Fibroblast of skin of right quadriceps (primary cell): Measurements from ENCODE around the gene NOXA1.

Experiments used
- DNase-seq: peaks from one replicate; pipeline ENCODE4 v3.0.0-alpha.2; 2013

The NOXA1 gene

DNA sequence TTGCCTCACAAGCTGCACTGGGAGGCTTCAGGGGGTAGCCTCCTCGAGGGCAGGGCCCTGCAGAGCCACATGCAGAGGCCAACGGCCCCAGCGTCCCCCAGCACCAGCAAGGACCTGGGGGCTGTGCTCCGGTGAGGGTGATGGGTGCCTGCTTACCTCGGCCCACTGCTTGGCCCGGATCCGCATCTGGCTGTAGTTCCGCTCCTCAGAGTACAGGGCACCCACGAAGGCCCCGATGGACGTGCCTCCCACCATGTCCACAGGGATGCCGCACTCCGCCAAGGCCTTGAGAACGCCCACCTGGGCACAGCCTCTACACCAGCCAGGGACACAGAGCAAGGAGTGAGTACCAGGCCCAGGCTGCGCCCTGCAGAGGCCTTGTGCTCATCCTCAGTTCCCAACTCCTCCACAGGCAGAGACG, 44.0 kb downstream of the NOXA1 start:
- DNase-seq = no peak

GRCh38 chr9:137467896-137468295, 44.7 kb downstream of the NOXA1 start:
- no peak for DNase-seq

- DNase-seq = no peak
These were observed 47.6 kb downstream of the NOXA1 start for GRCh38 chr9:137470785-137471184.

DNA sequence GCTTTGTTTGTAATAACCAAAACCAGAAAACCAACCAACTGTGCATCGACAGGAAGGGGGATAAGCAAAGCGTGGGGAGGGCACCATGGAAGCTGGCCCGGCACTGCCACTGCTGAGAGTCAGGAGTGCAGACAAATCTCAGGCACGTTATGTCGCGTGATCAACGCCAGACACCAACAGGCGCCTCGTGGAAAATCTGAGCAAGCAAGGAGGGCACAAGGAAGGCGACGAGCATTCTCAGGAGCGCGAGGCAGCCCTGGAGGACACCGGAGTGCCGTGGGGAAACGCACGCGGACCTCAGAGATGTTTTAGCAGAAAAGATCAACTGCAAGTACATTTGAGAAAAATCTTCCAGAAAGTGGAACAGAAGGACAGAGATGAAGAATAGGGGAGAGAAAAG, 51.1 kb downstream of the NOXA1 start:
- DNase-seq = no peak

DNA sequence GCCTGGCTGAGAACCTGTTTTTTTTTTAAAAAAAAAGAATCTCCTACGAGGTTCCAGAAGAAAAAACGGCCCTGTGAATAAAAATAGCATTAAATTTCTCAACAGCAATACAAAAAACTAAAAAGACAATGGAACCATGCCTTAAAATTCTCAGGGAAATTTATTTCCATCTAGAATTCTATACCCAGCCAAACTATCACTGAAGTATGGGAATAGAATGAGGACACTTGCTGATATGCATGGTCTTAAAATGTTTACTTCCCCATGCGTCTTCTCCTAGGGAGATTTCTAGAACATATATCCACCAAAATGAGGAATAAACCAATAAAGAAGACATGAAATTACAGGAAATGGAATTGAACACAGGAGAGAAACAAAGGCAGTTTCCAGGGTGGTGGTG, 52.5 kb downstream of the NOXA1 start:
- DNase-seq = no peak

DNA sequence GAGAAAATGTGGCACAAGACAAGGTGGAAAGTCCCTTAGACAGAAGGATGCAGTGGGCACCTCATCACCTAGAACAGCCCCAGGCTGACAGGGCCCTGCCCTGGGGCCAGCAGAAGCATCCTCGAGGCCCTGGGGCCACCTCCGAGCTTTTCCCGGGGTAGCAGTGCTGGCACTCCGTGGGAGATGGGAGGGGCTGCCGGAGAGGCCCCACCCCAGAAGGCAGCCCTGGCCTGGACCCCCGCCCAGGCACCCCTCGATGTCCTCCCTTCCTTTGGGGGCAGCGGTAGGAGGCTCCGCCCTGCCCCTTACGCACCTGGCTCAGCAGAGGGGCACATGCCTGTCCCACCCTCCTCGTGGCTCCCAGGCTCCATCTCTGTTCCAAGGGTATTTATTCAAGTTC, 53.7 kb downstream of the NOXA1 start:
- no peak for DNase-seq

DNA sequence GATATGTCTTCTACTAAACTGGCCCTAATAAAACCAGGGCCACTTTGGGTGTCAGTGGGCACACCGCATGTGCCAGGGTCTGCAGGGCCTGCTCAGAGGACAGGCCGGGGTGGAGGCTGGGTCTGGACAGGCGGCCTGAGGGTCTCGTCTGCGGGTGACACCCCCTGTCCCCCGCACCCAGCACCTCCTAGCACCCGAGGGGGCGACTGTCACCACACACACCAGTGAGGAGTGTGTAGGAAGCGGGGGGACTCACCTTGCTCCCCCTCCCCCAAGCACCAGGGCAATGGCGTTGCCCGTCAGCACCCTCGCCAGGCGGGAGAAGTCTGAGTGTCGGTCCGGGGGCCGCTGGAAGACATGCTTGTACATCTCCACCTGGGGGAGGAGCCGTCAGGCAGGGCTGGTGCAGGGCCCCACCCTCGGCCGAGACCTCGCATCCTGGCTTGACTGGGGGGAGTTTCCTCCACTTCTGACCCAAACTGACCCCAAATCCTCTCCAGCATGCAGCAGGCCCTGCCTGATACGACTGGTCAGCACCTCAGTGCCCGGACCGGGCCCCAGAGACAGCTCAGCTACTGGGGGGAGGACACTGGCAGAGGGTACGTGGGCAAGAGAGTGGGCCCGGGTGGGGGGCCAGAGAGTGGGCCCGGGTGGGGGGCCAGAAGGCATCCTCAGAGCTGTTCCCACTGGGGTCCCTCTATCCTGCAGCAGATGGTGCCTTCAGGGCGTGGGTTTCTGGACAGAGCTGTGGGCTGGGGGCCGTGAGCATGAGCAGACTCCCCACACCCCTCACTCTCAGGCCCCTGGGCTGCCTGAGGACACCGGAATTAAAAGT, 54.8 kb downstream of the NOXA1 start:
- DNase-seq = no peak

DNA sequence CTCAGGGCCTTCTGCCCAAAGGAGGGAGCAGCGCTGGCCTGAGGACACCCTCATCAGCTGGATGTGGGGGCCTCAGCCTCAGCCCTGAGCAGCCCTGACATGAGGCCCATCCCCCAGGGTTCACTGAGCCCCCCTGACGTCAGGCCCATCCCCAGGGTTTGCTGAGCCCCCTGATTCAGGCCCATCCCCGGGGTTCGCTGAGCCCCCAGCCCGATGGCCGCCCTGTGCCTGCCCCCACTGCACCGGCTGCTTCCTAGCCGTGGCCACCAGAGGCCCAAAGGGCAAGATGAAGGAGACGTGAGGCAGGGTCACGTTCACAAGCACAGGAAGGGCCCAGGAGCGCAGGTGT, 55.4 kb downstream of the NOXA1 start:
- no peak for DNase-seq

GRCh38 chr9:137478962-137479861, 56.0 kb downstream of the NOXA1 start:
- no peak for DNase-seq

- no peak for DNase-seq
These were observed 56.9 kb downstream of the NOXA1 start for GRCh38 chr9:137479892-137480685.

DNA sequence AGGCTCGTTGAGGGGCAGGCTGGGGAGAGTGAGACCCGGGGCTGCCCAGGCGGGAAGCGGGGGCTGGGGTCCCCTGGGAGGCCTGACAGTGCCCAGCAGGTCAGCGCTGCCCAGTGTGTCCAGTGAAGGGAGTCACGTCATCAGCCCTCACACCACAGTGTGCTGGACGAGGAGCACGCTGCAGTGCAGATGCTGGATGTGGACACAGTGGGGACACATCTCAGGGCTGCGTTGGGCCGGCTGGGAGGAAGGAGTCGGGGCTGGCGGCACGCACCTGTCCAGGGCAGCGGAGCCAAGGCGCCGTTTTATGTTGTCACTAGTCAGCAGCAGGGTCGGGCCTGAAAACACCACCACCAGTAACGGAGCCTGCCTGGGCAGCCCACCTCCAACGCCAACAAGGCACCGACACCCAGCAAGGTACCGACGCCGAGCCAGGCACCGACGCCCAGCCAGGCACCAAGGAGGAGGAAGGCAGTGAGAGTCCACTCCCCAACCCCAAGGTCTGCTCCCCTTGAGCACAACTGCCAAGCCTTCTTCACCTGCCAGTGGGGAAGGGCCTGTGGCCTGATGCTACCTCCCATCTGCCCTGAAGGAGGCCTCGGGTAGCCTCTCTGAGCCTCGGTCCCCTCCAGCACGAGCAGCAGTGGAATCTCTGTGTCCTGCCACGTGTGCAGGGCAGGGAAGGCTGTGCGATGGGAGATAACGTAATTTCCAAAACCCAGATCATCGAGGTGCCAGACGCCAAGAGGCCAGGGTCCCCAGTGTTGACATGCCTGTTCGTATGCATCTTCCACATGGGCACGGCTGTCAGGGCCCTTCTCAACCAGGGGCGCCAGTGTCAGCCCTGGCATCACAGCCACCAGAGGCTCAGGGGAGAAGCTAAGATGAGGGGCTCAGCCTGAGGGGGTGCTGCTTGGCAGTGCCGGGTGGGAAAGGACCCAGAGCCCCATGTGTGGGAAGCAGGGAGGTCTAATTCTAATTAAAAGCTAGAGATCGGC, 57.8 kb downstream of the NOXA1 start:
- DNase-seq = no peak

DNA sequence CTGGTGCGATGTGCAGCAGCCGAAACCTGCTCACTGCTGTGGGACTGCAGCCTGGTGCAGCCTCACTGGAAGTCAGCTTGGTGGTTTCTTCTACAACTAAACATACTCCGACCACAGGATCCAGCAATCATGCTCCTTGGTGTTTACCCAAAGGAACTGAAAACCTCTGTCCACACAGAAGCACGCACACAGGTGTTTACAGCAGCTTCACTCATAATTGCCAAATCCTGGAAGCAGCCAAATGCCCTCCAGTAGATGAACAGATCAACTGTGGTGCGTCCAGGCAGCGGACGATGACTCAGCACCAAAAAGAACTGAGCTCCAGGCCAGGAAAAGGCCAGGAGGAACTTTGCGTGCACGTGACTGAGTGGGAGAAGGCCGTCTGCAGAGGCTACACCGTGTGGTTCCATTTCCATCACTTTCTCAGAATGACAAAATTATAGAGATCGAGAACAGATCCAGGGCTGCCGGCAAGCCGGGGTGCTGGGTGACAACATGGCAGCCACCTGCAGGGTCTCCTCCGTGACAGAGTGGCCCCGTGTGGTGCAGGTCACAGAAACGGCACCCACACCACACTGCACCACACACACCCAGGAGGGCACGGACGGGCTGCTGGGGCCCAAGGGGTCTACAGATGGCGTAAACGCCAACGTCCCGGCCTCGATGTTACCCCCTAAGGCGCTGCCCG, 59.0 kb downstream of the NOXA1 start:
- peak; percentile 14 for DNase-seq
